Nephron (organoid): ENCODE data around the gene ARID3C.
A peak's percentile ranks its signal among the peaks of the same experiment; 100 is the strongest.

Experiments used
- H3K27ac Mint-ChIP-seq, 3 experiments: 2 replicates each; pipeline ENCODE4 v1.8.0; 2020; ENCODE audit warnings: mixed read lengths in 3 of 3, mild to moderate bottlenecking in 2 of 3, moderate library complexity in 1 of 3
- H3K27me3 Mint-ChIP-seq: 2 replicates; pipeline ENCODE4 v1.8.0; 2021; ENCODE audit warnings: low read depth, mild to moderate bottlenecking, moderate library complexity, mixed read lengths
- H3K36me3 Mint-ChIP-seq: 2 replicates; pipeline ENCODE4 v1.8.0; 2020; ENCODE audit warnings: low read depth, mixed read lengths
- H3K4me1 Mint-ChIP-seq: 2 replicates; pipeline ENCODE4 v1.8.0; 2020; ENCODE audit warnings: mixed read lengths
- H3K4me3 Mint-ChIP-seq, 3 experiments: 2 replicates each; pipeline ENCODE4 v1.8.0; 2020; ENCODE audit warnings: mild to moderate bottlenecking in 3 of 3, mixed read lengths in 3 of 3, moderate library complexity in 2 of 3
- H3K9me3 Mint-ChIP-seq: 2 replicates; pipeline ENCODE4 v1.8.0; 2020; ENCODE audit warnings: mixed read lengths
- TF ChIP-seq, protein P1 (sequence below), 3 experiments: fragments of 200-600 bp; sonication (generic); IDR thresholded peaks; one replicate each; pipeline ENCODE4 v1.5.0; 2021; ENCODE audit warnings: antibody characterized with exemption in 3 of 3; ENCODE audit not compliant: unreplicated experiment in 3 of 3

ARID3C gene

DNA sequence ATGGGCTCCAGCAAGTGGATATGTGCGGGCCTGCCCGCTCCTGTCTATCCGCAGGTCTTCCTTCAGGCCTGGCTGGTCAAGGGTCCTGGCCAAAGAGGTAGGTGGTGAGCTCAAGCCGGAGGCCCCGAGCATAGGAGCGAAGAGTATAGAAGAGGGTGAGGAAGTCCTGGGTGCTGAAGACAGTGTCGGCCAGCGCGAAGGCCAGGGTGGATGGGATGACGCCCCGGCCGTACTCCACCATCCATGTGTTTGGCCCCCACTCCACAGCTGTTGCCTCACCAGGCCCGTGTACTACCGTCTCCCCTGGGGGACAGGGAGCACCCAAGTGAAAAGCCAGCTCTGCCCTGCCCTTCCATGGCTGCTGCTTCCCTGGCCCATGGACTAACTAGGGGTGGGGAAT, 6.7 kb upstream of the ARID3C start:
- TF ChIP-seq, protein P1, sequence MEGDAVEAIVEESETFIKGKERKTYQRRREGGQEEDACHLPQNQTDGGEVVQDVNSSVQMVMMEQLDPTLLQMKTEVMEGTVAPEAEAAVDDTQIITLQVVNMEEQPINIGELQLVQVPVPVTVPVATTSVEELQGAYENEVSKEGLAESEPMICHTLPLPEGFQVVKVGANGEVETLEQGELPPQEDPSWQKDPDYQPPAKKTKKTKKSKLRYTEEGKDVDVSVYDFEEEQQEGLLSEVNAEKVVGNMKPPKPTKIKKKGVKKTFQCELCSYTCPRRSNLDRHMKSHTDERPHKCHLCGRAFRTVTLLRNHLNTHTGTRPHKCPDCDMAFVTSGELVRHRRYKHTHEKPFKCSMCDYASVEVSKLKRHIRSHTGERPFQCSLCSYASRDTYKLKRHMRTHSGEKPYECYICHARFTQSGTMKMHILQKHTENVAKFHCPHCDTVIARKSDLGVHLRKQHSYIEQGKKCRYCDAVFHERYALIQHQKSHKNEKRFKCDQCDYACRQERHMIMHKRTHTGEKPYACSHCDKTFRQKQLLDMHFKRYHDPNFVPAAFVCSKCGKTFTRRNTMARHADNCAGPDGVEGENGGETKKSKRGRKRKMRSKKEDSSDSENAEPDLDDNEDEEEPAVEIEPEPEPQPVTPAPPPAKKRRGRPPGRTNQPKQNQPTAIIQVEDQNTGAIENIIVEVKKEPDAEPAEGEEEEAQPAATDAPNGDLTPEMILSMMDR (IDR thresholded peaks at IDR 0.05; ENCODE audit: unreplicated experiment in 3 of 3) = no peak
- peaks cover 26% of the 10 kb centered on the region for H3K27me3 Mint-ChIP-seq
- H3K36me3 Mint-ChIP-seq = peaks cover 6% of the 10 kb centered on the region
- peak overlapping the region; percentile 71 to 80 (median 78) for H3K4me3 Mint-ChIP-seq
- no peak overlapping the region for H3K27ac Mint-ChIP-seq
- H3K9me3 Mint-ChIP-seq = no peaks in the 10 kb centered on the region
- peaks cover 31% of the 10 kb centered on the region for H3K4me1 Mint-ChIP-seq

DNA sequence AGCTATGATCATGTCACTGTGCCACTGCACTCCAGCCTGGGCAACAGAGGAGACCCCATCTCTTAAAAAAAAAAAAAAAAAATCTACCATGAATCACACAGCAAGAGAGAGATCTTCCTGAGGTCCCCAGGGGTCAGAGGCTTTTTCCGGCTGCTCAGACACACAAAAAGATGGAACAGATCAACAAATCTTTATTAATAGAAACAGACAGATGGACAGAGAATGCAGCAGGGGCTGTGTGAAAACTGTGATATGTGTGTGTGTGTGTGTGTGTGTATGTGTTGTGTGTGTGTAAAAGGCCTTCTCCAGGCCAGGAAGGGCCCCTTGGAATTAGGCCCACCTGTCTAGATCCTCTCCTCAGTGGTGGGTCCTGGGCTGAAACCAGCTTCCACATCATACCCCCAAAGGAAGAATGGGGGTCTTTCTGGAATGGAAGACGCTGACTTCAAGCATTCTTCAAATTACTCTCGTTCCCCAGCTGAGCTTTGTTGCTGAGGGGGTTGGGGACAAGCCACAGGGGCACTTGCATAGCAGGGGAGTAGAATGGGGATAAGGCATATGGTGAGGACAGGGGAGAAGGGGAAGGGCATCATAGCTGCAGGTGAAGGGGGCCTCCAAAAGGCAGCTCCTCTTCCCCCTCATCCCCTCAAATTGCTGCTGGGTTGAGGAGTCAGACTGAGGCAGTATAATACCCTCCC, 5.8 kb upstream of the ARID3C start:
- peak overlapping the region; percentile 56 to 72 (median 72) for H3K4me3 Mint-ChIP-seq
- TF ChIP-seq, protein P1 (IDR thresholded peaks at IDR 0.05; ENCODE audit: unreplicated experiment in 3 of 3) = no peak
- H3K27ac Mint-ChIP-seq = peak overlapping the region in 1 of 3 experiments; percentile 49
- peaks cover 31% of the 10 kb centered on the region for H3K4me1 Mint-ChIP-seq
- H3K9me3 Mint-ChIP-seq = no peaks in the 10 kb centered on the region
- H3K36me3 Mint-ChIP-seq = peaks cover 6% of the 10 kb centered on the region
- H3K27me3 Mint-ChIP-seq = peaks cover 35% of the 10 kb centered on the region

DNA sequence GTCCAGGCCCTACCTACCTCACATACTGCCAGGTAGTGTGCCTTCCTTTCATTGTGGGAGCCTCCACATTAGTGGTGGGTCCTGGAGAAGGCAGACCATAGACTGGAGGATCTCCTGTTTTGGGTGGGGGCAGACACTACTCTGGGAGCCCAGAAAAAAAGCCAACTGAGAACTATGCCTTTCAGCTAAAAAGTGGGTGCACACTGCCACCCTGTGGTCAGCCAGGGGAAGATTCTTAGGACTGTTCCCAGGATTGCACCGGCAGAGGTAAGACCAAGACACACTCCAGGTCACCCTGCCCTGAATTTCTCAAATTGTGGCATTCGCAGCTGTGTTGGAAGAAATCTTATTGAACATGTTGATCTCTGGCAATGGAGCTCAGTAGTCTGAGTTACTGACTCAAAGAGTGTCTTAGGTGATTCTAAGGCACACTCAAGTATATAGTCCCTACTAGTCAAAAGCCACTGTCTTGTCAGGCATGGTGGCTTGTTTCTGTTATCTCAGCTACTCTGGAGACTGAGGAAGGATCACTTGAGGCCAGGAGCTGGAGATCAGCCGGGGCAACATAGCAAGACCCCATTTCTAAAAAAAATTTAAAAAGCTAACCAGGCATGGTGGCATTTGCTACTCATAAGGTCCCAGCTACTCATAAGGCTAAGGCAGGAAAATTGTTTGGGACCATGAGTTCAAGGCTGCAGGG, 5.1 kb upstream of the ARID3C start:
- H3K4me3 Mint-ChIP-seq = peak overlapping the region; percentile 37 to 72 (median 72)
- H3K4me1 Mint-ChIP-seq = peaks cover 31% of the 10 kb centered on the region
- peaks cover 6% of the 10 kb centered on the region for H3K36me3 Mint-ChIP-seq
- H3K27me3 Mint-ChIP-seq = peaks cover 42% of the 10 kb centered on the region
- H3K9me3 Mint-ChIP-seq = no peaks in the 10 kb centered on the region
- peak overlapping the region in 2 of 3 experiments; percentile 49 to 59 for H3K27ac Mint-ChIP-seq
- TF ChIP-seq, protein P1 (IDR thresholded peaks at IDR 0.05; ENCODE audit: unreplicated experiment in 3 of 3) = peak; percentile 81 to 90 (median 83)

DNA sequence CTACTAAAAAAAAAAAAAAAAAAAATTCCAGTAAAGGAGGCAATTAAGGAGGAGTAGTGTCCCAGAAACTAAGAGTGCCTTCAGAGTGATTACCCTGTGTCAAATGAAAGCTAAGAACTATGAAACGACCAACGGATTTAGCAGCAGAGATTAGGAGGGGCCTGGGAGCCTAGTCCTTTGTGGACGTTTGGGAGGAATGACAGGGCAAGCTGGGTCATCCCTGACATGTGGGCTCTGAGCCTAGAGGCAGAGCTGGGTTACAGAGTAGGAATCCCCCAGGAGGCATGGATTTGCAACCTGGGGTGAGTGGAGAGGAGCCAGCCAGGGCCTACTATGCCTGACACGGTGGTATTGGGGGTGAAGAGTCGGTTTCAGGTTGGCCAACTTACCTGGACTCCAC, 4.3 kb upstream of the ARID3C start:
- TF ChIP-seq, protein P1 (IDR thresholded peaks at IDR 0.05; ENCODE audit: unreplicated experiment in 3 of 3) = no peak
- Mint-ChIP-seq H3K36me3 (peaks cover 6% of the 10 kb centered on the region), H3K4me3 (no peak overlapping the region), H3K27ac (no peak overlapping the region), H3K4me1 (peaks cover 31% of the 10 kb centered on the region), H3K9me3 (no peaks in the 10 kb centered on the region), H3K27me3 (peaks cover 49% of the 10 kb centered on the region)

DNA sequence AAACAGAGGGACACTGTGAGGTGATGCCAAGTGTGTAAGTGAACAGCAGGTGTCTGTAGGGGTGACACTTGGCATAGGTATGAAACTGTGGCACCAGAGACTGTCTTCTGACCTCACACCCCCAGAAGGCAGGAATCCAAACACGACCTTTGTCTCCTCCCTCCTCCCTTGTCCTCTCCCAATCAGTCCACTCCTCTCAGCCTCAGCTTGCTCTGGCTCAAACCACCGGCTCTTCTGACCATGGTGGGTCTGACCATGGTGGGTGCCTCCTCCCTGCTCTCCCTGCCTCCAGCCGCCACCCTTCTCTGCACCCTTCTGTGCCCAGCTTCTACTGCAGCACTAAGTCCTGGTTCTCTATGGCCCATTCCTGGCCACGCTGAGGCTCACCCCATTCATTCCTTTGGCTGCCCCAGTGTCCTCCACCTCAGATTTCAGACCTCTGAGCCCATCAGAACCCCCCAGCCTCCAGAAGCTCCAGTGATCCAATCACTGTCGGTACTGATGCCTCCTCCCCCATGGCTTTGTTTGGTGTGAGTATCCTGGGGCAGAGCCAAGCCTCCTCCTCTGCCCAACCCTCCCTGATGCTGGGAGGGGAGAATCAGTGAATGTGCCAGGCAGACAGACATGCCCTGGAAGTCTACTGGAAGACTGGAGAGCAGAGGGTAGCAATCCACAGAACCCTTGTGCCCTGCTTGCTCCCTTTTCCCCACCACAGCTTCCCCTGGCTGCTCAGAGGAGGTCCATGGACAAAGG, 1.7 kb upstream of the ARID3C start:
- H3K36me3 Mint-ChIP-seq = peaks cover 6% of the 10 kb centered on the region
- peaks cover 23% of the 10 kb centered on the region for H3K4me1 Mint-ChIP-seq
- no peak overlapping the region for H3K27ac Mint-ChIP-seq
- TF ChIP-seq, protein P1 (IDR thresholded peaks at IDR 0.05; ENCODE audit: unreplicated experiment in 3 of 3) = no peak
- H3K9me3 Mint-ChIP-seq = no peaks in the 10 kb centered on the region
- H3K27me3 Mint-ChIP-seq = peaks cover 75% of the 10 kb centered on the region
- H3K4me3 Mint-ChIP-seq = peak overlapping the region; percentile 48 to 77 (median 62)
